UCSD-AML1 (cell line): ENCODE results near the gene RIMKLA.

ENCODE experiments used
- DNase-seq: peaks from one replicate; lab custom pipeline; 2025; ENCODE audit not compliant: unreplicated experiment; lab: John Stamatoyannopoulos, UW

Gene RIMKLA

DNA sequence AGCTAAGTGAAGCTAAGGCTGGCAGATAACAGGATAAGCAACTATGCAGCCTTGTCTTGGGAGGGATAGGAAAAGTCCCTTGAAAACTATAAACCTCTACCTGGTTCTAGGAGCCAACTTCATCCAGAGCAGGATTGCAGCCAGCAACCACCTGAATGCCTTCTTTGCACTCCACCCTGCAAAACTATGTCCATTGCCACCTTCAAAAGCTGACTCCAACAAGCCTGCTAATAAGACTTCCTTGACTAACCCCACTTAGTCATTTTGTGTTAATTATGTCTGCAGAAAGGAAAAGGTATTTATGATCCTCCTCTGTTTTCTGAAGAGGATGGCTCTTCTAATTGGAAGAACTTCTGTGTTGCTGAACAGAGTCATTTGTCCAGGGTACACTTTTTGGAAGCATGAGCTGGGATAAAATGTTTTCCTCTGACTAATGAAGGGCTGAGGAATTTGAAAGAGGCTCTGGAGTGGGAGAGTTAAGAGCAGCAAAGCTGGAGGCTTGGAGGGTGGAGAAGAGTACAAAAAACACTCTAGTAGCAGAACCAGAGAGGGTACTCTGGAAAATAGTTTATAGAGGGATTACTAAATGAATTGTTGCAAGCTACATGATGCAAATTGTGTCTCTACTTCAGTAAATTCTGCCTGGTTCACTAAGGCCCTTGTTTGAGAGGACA, 9.6 kb upstream of the RIMKLA start:
- DNase-seq = no peak

DNA sequence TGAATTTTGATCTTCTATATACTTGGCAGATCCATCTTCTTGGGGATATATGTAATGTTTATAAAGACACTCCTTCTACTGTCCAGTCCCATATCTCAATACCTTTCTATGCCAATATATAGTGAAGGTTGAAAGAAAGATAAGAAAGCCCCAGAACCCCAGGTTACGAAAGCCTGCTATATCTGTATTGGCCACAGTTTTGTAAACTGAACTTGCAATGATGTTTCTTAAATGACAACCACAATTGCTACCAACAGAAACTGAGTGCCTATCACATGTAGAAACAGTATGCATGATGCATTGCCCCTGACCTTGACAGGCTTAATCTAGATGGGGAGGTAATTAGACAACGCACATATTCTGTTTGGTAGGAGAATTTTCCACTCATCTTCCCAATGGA, 7.8 kb upstream of the RIMKLA start:
- no peak for DNase-seq

DNA sequence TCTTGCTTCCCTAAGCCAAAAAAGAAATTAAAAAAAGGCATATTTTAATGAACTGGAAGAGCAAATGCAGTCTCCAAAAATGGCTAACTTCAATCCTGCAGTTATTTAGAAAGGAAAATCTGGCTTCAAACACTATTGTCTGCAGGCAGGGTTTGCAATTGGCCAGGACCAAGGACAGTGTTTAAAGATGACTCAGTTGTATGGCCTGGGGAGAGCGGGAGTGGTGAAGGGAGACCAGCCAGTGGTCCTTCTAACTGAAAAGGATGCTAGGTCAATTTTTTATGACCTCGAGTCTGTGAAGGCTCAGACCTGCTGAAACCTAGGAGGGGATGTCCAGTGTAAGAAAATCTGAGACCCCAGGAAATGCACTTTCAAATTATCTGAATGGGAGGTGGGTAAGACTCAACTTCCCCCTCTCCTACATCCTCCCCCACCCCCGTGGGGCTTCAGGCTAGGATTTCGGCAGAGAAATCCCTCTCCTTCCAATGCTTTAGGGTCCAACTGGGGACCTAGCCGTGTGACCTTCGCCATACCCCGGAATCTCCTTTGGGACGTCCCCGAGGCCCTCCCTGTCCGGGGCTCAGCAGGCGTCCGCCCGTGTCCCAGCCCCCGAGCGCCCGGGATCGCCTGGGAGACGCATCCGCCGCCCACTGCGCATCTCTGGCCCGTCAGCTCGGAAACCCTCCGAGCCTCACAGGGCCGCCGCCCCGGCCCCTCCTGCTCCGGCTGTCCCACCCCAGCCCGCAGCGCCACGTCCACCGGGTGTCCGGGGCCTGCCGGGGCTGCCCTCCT, 602 bp upstream of the RIMKLA start:
- DNase-seq = no peak

DNA sequence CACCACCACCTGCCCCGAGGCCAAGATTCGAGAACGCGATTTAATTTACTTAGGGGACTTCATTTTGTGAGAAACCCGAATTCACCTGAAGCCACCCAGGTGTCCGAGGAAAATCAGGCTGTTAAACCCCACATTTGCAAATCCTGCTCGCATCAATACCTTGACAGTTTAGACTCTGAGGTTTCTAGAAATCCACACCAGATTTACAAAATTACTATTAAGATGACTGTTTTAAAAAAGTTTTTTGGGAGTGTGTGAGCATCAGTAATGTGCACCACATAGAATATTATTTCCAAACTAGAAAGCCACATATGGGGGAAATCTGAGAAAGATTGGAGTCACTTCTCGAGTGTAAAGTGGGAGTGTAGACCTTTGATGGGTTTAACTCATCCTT, 685 bp downstream of the RIMKLA start:
- no peak for DNase-seq

DNA sequence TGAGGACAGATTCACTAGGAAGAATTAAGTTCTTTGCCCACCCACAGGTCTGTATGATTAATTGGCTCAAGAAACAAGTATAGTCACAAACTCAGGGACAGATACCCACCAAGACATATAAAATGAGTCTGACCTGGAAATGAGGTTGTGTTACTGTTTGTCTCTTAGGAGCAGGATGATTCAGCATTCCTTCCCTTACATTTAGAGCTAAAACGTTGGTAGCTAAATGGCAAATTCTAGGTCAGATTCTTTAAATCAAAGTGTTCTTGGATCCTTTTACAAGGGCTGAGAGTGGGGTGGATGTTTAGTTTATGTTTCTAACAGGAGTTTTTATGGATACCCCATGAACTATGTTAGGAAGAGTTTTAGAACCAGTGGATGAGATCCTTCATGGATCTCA, 4.7 kb downstream of the RIMKLA start:
- no peak for DNase-seq

DNA sequence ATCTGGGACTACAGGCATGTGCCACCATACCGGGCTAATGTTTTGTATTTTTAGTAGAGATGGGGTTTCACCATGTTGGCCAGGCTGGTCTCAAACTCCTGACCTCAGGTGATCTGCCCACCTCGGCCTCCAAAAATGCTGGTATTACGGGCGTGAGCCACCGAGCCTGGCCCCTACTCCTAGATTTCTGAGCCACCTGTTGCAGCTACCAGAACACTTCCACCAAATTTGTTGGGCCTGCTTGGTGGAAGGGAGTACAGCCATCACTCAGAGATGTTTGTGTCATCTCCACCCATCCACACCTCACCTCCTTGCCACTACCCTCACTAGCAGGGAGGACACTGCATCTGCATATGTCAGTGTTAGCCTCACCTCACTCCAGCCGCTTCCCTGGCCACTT, 5.5 kb downstream of the RIMKLA start:
- DNase-seq = no peak

DNA sequence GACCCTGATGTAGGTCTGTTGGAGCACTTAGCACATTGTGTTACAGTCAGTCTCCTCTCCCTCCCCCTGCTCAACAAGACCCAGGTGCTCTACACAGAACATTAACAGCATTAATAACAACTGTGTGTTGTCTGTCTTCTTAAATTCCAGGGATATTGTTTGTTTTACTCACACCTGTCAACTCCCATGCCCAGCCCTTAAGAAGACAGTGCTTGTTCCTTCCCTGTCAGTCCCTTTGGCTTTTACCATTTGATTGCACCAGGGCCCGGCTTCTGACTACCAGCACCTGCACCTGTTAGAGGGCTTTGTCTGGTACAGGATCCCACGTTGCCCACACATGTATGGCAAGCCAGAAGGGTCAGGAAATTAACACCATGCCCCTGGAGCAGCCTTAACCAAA, 11.7 kb downstream of the RIMKLA start:
- no peak for DNase-seq

DNA sequence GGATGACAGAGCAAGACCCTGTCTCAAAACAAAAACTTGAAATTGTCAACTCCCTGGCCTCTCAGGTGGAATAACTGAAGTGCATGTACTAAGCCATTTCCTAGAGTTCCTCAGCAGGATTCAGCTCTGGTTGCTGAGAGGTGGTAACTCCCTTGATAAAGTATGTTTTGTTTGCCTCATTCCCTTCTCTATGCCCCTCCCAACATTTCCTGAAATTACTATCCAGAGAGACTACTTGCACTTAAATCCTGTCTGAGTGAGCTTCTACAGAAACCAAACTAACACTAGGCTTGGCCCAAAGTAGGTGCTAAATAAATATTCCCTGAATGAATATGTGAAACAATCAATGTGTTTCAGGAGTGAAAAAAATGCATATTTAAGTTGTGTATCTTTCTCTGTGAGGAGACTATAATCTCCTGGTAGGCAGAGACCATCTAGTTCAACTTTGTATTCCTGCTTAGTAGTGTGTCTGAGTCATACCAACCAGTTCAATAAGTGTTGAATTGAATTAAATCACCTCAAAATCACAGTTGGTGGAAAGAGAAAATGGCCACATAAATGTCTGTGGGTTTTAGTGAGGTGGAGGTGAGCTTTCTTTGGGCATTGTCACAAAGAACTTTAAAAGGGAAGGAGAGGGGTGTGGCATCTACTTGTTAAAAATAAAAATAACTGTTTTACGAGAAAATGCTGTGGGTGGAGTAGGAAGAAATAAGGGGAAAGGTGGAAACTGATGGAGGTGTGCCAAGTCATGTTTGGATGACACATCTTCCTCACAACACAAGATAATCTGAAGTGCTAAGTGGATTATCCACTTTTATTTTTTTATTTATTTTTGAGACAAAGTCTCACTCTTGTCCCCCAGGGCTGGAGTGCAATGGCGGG, 12.6 kb downstream of the RIMKLA start:
- DNase-seq = no peak

DNA sequence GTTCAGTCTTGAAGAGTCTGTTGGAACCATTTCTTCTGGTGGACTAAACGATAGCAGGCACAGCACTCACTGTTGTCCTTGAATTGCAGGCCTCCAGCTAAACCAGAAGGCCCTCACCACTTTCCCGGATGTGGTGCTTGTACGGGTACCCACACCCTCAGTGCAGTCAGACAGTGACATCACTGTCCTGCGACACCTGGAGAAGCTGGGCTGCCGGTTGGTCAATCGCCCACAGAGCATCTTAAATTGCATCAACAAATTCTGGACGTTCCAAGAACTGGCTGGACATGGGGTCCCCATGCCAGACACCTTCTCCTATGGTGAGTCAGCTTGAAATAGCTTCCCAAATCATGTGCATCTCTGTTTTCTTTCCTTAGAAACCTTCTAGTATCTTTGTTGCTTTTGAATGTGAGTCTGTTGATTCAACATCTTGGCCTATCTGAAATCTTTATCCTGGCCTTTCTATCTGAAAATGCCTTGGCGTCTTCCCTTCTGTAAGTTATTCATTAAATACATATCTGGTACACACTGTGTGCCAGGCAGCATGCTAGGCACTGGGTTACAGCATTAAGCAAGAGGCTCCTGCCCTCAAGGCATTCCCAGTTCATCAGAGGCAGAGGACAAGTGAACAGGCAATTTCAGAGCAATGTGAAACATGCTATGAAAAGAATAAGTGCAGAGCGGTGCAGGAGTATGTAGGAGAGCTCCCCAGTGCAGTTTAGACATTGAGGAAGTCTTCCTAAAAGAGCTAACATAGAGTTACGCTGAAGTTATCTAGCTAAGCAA, 18.9 kb downstream of the RIMKLA start:
- no peak for DNase-seq

DNA sequence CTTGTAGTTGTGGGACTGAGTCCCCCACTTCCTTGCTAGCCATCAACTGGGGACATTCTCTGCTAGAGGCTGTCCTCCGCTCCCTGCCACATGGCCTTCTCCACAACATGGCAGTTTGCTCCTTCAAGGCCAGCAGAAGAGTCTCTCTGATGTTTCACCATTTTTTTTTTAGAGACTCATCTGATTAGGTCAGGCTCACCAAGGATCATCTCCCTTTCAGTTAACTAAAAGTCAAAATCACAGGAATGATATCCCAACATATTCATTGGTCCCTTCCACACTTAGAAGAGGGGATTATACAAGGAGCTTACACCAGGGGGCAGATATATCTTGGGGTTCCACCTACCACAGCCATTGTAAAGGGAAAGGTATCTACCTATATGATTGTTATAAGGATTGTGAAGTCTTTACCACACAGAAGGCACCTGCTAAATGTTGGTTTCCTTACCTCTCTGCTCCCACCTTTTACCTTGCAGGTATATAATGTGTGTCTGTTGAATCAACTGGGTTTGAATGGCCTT, 23.3 kb downstream of the RIMKLA start:
- no peak for DNase-seq

DNA sequence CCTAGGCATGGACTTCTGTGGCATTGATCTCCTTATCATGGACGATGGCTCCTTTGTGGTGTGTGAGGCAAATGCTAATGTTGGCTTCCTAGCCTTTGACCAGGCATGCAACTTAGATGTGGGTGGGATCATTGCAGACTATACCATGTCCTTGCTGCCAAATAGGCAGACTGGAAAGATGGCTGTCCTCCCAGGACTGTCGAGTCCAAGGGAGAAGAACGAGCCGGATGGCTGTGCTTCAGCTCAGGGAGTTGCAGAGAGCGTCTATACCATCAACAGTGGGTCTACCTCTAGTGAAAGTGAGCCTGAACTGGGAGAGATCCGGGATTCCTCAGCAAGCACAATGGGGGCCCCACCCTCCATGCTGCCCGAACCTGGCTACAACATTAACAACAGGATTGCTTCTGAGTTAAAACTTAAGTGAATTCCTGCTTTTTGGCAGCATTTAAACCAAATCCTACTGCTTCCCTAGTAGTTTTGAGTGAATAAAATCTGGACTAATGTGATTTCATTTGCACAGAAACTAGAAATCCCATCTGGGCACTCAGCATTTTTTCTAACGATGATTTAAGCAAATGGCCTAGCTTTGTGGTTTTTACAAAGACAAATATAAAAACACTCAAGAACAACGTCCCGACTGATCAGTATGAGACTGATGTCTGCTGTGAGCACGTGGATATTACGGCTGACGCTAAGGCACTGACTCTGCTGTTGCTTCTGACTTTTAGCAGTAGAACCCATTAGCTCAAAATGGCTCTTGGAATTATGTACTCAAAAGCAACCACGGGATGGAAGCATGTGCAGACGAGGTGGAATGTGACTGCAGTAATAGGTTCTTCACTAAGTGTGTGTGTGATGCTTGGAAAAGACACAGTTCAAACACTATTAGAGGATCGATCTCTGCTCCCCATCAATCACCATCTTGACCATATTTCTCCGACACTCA, 34.2 kb downstream of the RIMKLA start:
- no peak for DNase-seq

DNA sequence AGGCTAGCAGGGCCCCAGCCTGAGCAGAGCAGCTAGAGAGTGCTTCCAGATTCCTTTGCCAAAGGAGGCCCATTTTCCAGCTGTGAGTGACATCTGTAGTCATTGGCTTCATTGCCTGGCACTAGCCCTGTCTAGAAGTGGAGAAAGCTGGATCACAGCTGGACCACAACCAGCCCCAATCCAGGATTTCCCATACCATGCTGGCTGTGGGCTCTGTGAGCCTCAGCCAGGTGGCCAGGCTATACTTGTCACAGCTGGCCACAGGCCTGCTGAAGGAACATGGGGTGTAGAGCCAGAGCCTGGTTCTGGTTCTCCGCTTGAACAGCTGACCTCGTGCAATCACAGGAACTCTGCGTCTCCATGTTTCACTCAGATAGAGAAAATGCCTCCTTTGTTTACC, 36.6 kb downstream of the RIMKLA start:
- DNase-seq = no peak

DNA sequence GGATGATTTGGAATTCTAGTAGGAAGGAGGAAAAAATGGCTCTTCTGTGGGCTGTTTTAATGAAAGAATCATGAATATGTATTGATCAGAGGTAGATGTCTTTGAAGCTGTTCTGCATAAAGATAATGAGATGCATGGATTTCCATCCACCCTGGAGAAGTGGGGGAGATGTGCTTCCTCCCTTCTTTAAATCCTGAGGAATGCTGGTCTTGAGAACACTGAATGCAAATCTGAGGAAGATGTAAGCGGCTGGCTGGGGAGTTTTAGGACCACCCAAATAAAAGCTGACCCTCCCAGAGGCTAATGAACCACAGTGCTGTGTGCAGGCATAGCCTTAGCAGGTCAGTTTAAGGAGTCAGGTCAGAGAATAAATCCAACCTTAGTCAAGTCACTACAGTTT, 37.9 kb downstream of the RIMKLA start:
- no peak for DNase-seq

DNA sequence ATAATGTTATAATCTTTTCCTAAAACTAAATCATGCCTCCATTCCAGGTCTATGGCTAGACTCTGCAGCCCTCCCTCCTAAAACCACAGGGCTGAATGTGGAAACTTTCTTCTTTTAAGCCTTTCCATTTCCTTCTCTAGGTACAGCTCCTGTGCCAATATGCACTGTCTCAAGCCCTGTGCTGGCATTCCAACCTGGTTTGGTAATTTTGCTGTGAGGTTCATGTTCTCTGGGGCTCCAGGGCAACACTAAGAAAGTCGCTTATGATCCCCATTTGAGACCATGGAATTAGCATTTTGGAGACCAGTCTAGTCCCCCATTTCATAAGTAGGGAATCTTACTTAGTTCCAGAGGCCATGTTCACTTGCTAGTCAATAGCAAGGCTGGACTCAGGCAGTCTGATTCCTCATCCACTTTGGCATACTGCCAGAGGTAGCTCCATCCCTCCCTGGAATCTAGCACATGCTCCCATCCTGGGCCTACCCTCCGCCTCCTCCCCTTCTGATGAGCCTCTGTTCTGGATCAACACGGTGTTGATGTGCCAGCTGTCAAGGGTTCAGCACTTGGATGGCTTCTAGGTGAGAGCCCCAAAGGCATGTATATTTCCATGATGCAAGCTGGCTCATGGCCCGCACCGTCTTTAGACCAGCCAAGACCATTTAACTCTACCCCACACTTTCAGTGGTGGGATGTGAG, 38.7 kb downstream of the RIMKLA start:
- no peak for DNase-seq

DNA sequence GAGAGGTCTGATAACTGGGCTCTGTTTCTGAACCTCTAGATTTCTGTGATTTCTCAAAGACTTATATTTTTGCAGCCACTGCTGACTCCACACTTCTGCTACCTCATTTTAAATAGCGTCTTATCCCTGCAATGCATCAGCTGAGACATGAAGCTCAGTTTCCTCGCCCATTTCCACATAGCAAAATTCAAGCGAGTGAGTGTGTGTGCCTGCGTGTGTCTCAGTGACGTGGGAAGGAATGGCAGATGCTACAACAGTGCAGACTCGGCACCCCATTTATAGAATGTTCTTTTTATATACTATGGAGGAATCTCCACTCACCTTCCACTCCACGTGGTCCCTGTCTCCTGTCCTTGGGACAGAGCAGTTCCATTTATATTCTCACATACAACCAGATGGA, 39.5 kb downstream of the RIMKLA start:
- DNase-seq = no peak

DNA sequence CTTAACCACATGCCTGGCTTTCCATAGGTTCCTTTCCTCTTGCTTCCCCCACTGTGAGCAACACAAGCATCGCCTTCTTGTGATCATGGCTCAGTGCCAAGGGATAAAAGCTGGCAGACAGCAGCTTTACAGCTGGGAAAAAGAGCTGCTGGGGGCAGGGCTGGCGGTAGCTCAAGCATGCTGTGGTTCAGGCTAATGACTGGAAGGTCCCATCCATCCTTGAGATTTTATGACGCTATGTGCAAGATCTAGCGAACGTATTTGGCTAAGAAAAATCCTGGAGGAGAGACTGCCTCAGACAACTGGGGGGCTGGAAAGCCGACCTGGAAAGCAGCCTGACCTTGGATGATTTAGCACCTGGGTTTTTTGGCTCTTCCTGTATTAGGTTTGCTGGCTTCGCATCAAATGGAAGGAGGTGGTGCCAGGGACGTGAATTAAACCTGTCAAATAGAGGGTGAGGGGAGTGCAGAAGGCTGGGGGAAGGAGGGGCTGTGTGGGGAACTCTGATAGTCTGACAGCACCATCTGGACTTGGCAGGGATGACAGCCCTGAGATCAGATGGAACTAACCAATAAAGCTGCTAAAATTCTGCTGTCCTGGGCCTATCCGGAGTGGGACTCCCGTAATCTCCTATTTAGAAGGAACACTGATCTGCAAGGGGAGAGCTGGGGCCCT, 40.5 kb downstream of the RIMKLA start:
- DNase-seq = no peak

DNA sequence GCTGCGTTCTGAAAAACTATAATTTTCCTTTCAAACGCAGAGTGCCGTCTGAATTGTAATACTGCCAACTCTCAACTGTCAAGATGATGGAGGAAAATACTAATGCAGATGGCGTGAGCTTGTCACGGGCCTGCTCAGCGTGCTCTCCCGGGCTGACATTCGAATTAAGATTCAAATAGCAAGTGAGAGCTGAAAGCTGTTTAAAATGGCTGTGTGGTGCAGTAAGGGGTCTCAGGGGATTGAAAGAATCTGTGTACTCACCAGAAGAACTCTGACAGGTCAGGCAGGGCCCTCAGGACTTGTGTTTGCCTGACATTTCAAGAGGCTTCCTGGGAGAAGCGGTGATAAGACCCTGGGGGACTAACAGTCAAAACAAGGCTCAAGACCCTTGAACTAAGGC, 42.1 kb downstream of the RIMKLA start:
- DNase-seq = no peak

DNA sequence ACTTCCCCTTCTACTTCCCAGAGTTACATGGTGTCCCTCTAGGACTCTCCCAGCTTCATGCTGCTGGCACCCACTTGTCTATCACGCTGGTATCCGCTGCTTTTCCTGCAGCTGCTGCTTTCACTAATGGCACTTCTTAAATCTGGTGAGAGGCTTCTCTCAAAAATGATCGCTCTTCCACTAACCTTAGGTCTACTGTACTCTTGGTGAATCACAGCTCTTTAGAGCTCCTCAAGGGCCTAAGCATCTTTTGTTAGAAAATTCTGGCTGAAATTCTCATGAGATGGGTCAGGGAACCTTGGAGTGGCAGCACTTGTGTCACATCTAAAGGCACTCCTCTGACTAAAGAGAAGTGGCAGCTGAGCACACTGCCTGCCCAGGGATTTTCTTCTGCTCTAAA, 43.1 kb downstream of the RIMKLA start:
- no peak for DNase-seq

DNA sequence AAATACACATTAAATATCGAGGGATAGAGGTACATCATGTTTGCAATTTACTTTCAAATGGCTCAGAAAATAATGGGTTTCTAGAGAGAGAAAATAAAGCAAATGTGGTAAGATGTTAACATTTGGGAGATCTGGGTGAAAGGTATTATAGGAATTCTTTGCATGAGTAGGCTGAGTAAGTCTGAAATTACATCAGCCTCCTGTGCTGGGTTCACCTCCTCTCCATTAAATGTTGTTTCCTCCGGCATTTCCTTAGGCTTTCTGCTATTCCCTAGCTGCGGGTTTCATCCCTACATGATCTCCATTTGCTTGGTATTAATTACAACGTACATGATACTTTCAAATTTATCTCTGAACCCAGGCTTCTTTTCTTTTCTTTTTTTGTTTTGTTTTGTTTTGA, 43.6 kb downstream of the RIMKLA start:
- DNase-seq = no peak
